LNCaP clone FGC (cell line): Measurements from ENCODE around the gene DOCK7.

Source experiments
- DNase-seq: peaks from one replicate; pipeline ENCODE4 v3.0.0-alpha.2; 2011; ENCODE audit warnings: low read depth
- H3K4me3 ChIP-seq: 2 replicates; pipeline ENCODE4 v1.5.1; 2011; ENCODE audit warnings: mild to moderate bottlenecking, low read depth, low read length, control low read depth
- CTCF ChIP-seq: IDR thresholded peaks from 2 replicates; pipeline ENCODE4 v1.5.1; 2012; ENCODE audit warnings: mild to moderate bottlenecking; ENCODE audit not compliant: control insufficient read depth, insufficient read depth; ENCODE audit errors: extremely low read depth

Gene DOCK7

GRCh38 chr1:62643283-62643682 lies 44.9 kb downstream of the DOCK7 start:
- TF ChIP-seq CTCF, result no peak
- no peak for DNase-seq
- H3K4me3 ChIP-seq, result no peak overlapping the region

- no peak for DNase-seq
- no peak overlapping the region for H3K4me3 ChIP-seq
- no peak for TF ChIP-seq CTCF
Measured at GRCh38 chr1:62637392-62638105, 50.6 kb downstream of the DOCK7 start.

GRCh38 chr1:62628506-62628905 lies 59.7 kb downstream of the DOCK7 start:
- H3K4me3 ChIP-seq, result no peak overlapping the region
- no peak for TF ChIP-seq CTCF
- DNase-seq, result no peak

GRCh38 chr1:62625415-62625814 lies 62.8 kb downstream of the DOCK7 start:
- no peak for TF ChIP-seq CTCF

GRCh38 chr1:62621907-62622306 lies 66.3 kb downstream of the DOCK7 start:
- no peak overlapping the region for H3K4me3 ChIP-seq
- TF ChIP-seq CTCF, result no peak
- DNase-seq, result peak; percentile 86

More at GRCh38 chr1:62625415-62625814, 62.8 kb downstream of the DOCK7 start:
- H3K4me3 ChIP-seq, result no peak overlapping the region
- no peak for DNase-seq

GRCh38 chr1:62613890-62614289 lies 74.3 kb downstream of the DOCK7 start:
- no peak overlapping the region for H3K4me3 ChIP-seq
- TF ChIP-seq CTCF, result no peak
- DNase-seq, result peak; percentile 8

GRCh38 chr1:62613325-62613727 lies 74.9 kb downstream of the DOCK7 start:
- H3K4me3 ChIP-seq, result no peak overlapping the region
- no peak for DNase-seq
- no peak for TF ChIP-seq CTCF
